OCI-LY3 (cell line): Measurements from ENCODE around the gene LASP1NB.

Experiments
- H2AFZ ChIP-seq: fragments of 200-600, 300-600 bp; shearing (Covaris generic); 2 replicates; pipeline ENCODE4 v1.6.0; 2014; ENCODE audit warnings: antibody characterized with exemption, low read depth, low read length
- H3K27ac ChIP-seq: fragments of 200-600, 300-600 bp; sonication (generic); 2 replicates; pipeline ENCODE4 v1.5.1; 2014; ENCODE audit warnings: mild to moderate bottlenecking, low read length, moderate library complexity, mixed read lengths
- H3K27me3 ChIP-seq: fragments of 200-600, 300-600 bp; sonication (generic); 2 replicates; pipeline ENCODE4 v1.6.1; 2014; ENCODE audit warnings: low read depth, low read length, mixed read lengths
- H3K36me3 ChIP-seq: fragments of 200-600, 300-600 bp; sonication (generic); replicated peaks from 2 replicates; pipeline ENCODE3; 2014; ENCODE audit warnings: low read depth, low read length, mixed read lengths
- H3K4me1 ChIP-seq: fragments of 300-600, 200-600 bp; sonication (generic); 2 replicates; pipeline ENCODE4 v1.6.1; 2014; ENCODE audit warnings: low read length, mixed read lengths
- H3K4me2 ChIP-seq: fragments of 200-600, 300-600 bp; sonication (generic); 2 replicates; pipeline ENCODE4 v1.6.1; 2014; ENCODE audit warnings: low read length, mixed read lengths
- H3K4me3 ChIP-seq: fragments of 300-600, 200-600 bp; sonication (generic); 2 replicates; pipeline ENCODE4 v1.5.1; 2014; ENCODE audit warnings: antibody characterized with exemption, mild to moderate bottlenecking, low read length, moderate library complexity
- H3K79me2 ChIP-seq: fragments of 300-600, 200-600 bp; shearing (Covaris generic); 2 replicates; pipeline ENCODE4 v1.6.1; 2014; ENCODE audit warnings: mild to moderate bottlenecking, low read length, mixed read lengths
- H3K9ac ChIP-seq: fragments of 300-600, 200-600 bp; shearing (Covaris generic); 2 replicates; pipeline ENCODE4 v1.6.0; 2014; ENCODE audit warnings: mild to moderate bottlenecking, low read length, moderate library complexity
- H3K9me3 ChIP-seq: fragments of 200-600, 300-600 bp; shearing (Covaris generic); 2 replicates; pipeline ENCODE4 v1.6.1; 2014; ENCODE audit warnings: low read length, mixed read lengths; ENCODE audit not compliant: insufficient read depth
- H4K20me1 ChIP-seq: fragments of 200-600, 300-600 bp; sonication (generic); 2 replicates; pipeline ENCODE4 v1.6.1; 2016; ENCODE audit warnings: low read length, mixed read lengths; ENCODE audit not compliant: insufficient read depth
- EZH2phosphoT487 ChIP-seq: fragments of 200-600 bp; shearing (Covaris generic); IDR thresholded peaks from 2 replicates; pipeline ENCODE4 v1.6.1; 2018; ENCODE audit warnings: antibody characterized with exemption, mixed run types, low read depth
- TF ChIP-seq, protein P1 (sequence below): fragments of 200-600, 300-600 bp; sonication (generic); IDR thresholded peaks from 2 replicates; pipeline ENCODE4 v1.5.1; 2014; ENCODE audit warnings: antibody characterized with exemption, low read length, low read depth

The LASP1NB gene

DNA sequence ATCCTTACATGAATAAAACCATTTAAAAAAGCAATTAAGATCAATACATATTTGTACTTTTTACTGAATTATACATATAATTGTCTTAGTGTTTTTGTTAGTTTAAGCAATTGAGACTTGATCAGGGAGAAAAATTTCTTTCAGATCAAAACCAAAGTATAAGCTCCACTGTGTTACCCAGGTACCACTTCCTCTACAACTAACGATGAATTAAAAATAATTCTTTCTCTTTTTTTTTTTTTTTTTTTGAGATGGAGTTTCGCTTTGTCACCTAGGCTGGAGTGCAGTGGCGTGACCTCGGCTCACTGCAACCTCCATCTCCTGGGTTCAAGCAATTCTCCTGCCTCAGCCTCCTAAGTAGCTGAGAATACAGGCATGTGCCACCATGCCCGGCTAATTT lies 35.0 kb downstream of the LASP1NB start:
- H3K4me1 ChIP-seq, result no peaks in the 10 kb centered on the region
- TF ChIP-seq, protein P1, sequence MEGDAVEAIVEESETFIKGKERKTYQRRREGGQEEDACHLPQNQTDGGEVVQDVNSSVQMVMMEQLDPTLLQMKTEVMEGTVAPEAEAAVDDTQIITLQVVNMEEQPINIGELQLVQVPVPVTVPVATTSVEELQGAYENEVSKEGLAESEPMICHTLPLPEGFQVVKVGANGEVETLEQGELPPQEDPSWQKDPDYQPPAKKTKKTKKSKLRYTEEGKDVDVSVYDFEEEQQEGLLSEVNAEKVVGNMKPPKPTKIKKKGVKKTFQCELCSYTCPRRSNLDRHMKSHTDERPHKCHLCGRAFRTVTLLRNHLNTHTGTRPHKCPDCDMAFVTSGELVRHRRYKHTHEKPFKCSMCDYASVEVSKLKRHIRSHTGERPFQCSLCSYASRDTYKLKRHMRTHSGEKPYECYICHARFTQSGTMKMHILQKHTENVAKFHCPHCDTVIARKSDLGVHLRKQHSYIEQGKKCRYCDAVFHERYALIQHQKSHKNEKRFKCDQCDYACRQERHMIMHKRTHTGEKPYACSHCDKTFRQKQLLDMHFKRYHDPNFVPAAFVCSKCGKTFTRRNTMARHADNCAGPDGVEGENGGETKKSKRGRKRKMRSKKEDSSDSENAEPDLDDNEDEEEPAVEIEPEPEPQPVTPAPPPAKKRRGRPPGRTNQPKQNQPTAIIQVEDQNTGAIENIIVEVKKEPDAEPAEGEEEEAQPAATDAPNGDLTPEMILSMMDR, result no peak
- no peak for TF ChIP-seq EZH2phosphoT487
- H4K20me1 ChIP-seq, result no peaks in the 10 kb centered on the region
- H3K9me3 ChIP-seq, result no peaks in the 10 kb centered on the region
- no peak overlapping the region for H3K27ac ChIP-seq
- no peaks in the 10 kb centered on the region for H3K79me2 ChIP-seq
- H3K36me3 ChIP-seq, result no peaks in the 10 kb centered on the region
- H3K27me3 ChIP-seq, result no peaks in the 10 kb centered on the region
- H2AFZ ChIP-seq, result no peak overlapping the region
- no peak overlapping the region for H3K9ac ChIP-seq
- peak overlapping the region; percentile 11; the same call in 1 of the 2 replicates for H3K4me2 ChIP-seq
- no peak overlapping the region for H3K4me3 ChIP-seq

DNA sequence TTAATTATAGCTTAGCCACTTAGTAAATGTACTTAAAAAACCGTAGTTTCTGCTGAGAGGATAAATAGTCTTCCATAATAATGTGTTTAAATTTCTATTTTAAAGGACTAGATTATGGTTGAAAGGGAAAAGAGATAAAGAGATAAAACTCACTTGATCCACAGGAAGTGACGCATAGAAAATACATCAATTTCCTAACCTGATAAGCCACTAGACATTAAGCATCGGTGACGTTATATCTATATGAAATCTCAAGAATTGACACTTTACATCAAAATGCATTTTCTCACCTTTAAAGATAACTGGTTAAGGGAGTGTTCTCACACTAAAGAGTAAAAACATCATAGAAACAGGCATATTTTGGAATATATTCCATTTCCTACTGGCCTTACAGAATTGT lies 36.0 kb downstream of the LASP1NB start:
- Histone ChIP-seq H3K27me3 (no peaks in the 10 kb centered on the region), H3K4me2 (no peak overlapping the region), H3K4me1 (no peaks in the 10 kb centered on the region), H3K9ac (no peak overlapping the region), H4K20me1 (no peaks in the 10 kb centered on the region), H3K27ac (no peak overlapping the region), H3K79me2 (no peaks in the 10 kb centered on the region), H3K4me3 (no peak overlapping the region), H3K9me3 (no peaks in the 10 kb centered on the region), H3K36me3 (no peaks in the 10 kb centered on the region), H2AFZ (no peak overlapping the region)
- TF ChIP-seq EZH2phosphoT487, result no peak
- TF ChIP-seq, protein P1, result no peak

DNA sequence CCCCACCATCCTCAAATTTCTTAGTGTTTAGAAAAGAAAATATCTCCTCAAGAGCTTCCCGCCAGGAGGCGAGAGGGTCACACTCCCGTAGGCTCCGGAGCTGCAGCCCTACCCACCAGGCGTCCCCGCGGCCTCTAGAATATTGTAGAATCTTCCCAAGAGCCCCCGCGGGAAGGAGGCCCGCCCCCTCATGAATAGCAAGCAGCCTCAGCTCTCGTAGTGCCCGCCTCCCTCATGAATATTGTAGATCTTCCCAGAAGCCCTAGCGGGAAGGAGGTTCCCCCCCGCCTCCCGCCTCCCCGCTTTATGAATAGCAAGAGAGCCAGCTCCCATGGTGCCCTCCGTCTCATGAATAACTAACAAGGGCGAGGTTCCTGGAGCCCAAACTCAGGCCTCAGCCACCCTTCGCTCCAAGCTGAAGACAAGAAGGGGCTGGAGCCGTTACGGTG lies 41.9 kb downstream of the LASP1NB start, which contains the start of gene FBXO47:
TSS of gene FBXO47 (minus strand) at position 114 of the 449 bp plus-strand sequence. CDS start 4,378 bp downstream, outside the sequence.
- Histone ChIP-seq H3K9ac (no peak within 1 kb of the TSS), H3K27ac (no peak within 1 kb of the TSS), H3K4me3 (no peak within 1 kb of the TSS), H2AFZ (no peak within 1 kb of the TSS), H3K4me1 (no peaks in the 10 kb centered on the region), H4K20me1 (no peaks in the 10 kb centered on the region), H3K9me3 (no peaks in the 10 kb centered on the region), H3K36me3 (no peaks in the 10 kb centered on the region), H3K4me2 (no peak within 1 kb of the TSS), H3K27me3 (peaks cover 3% of the 10 kb centered on the region), H3K79me2 (no peaks in the 10 kb centered on the region)
- TF ChIP-seq, protein P1, result no peak
- no peak for TF ChIP-seq EZH2phosphoT487

DNA sequence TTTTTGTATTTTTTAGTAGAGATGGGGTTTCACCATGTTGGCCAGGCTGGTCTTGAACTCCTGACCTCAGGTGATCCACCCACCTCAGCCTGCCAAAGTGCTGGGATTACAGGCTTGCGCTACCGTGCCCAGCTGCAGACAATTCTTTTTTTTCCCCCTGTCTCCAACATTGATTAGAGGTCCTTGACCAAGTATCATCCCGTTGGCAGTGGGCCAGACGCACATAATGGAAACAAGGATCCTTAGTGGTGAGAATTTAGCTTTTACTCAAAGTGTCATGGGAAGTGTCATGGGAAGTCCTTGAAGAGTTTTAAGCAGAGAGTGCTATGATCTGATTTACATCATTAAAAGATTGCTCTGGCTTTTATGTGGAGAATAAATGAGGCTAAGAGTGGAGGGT lies 43.9 kb downstream of the LASP1NB start:
- no peaks in the 10 kb centered on the region for H3K4me1 ChIP-seq
- H3K9me3 ChIP-seq, result no peaks in the 10 kb centered on the region
- H3K9ac ChIP-seq, result no peak overlapping the region
- H3K36me3 ChIP-seq, result no peaks in the 10 kb centered on the region
- H3K27ac ChIP-seq, result no peak overlapping the region
- H2AFZ ChIP-seq, result no peak overlapping the region
- H3K4me3 ChIP-seq, result no peak overlapping the region
- H3K79me2 ChIP-seq, result no peaks in the 10 kb centered on the region
- peaks cover 3% of the 10 kb centered on the region for H3K27me3 ChIP-seq
- no peak overlapping the region for H3K4me2 ChIP-seq
- TF ChIP-seq EZH2phosphoT487, result no peak
- TF ChIP-seq, protein P1, result no peak
- no peaks in the 10 kb centered on the region for H4K20me1 ChIP-seq
